H9 (cell line): ENCODE data around the gene PLA2G2E. TPM values are rescaled to one million over a fixed set of nuclear protein-coding genes. Genes with fewer than 3 reads are reported as not detected.

Experiments used
- DNase-seq: peaks from one replicate; pipeline ENCODE4 v3.0.0-alpha.2; 2017
- H2AFZ ChIP-seq: one replicate; pipeline ENCODE4 v1.6.1; 2013; ENCODE audit warnings: mild to moderate bottlenecking, low read length, control low read depth, moderate library complexity
- H2AK5ac ChIP-seq: 2 replicates; pipeline ENCODE4 v1.6.1; 2013; ENCODE audit warnings: low read length, control low read depth, mixed read lengths; ENCODE audit not compliant: insufficient read length
- H2BK120ac ChIP-seq: one replicate; pipeline ENCODE4 v1.6.1; 2013; ENCODE audit warnings: low read depth, mild to moderate bottlenecking, low read length, control low read depth, inconsistent platforms; ENCODE audit not compliant: poor library complexity, severe bottlenecking
- H2BK12ac ChIP-seq: 2 replicates; pipeline ENCODE4 v1.6.1; 2013; ENCODE audit warnings: low read length, control low read depth, mixed read lengths, low read depth; ENCODE audit not compliant: insufficient read length
- H2BK15ac ChIP-seq: 2 replicates; pipeline ENCODE4 v1.6.1; 2013; ENCODE audit warnings: low read depth, low read length, control low read depth
- H2BK20ac ChIP-seq: one replicate; pipeline ENCODE4 v1.6.1; 2013; ENCODE audit warnings: low read depth, mild to moderate bottlenecking, low read length, control low read depth, inconsistent platforms; ENCODE audit not compliant: poor library complexity, severe bottlenecking
- H2BK5ac ChIP-seq: 2 replicates; pipeline ENCODE4 v1.6.1; 2013; ENCODE audit warnings: low read length, control low read depth, mixed read lengths; ENCODE audit not compliant: insufficient read length
- H3K14ac ChIP-seq: 2 replicates; pipeline ENCODE4 v1.6.1; 2013; ENCODE audit warnings: low read length, control low read depth; ENCODE audit not compliant: insufficient read depth
- H3K18ac ChIP-seq: 2 replicates; pipeline ENCODE4 v1.6.1; 2013; ENCODE audit warnings: low read depth, mild to moderate bottlenecking, mixed read lengths, low read length, control low read depth; ENCODE audit not compliant: insufficient read length
- H3K23ac ChIP-seq: 2 replicates; pipeline ENCODE4 v1.6.1; 2013; ENCODE audit warnings: low read length, control low read depth, mixed read lengths, low read depth; ENCODE audit not compliant: insufficient read length
- H3K23me2 ChIP-seq: 2 replicates; pipeline ENCODE4 v1.6.1; 2013; ENCODE audit warnings: low read depth, mild to moderate bottlenecking, mixed read lengths, low read length, control low read depth; ENCODE audit not compliant: insufficient read length, poor library complexity, severe bottlenecking
- H3K27ac ChIP-seq: 2 replicates; pipeline ENCODE4 v1.5.1; 2013; ENCODE audit warnings: low read length, control low read depth, mixed read lengths, low read depth; ENCODE audit not compliant: insufficient read length
- H3K27me3 ChIP-seq: 2 replicates; pipeline ENCODE4 v1.6.1; 2013; ENCODE audit warnings: low read length, control low read depth, inconsistent platforms; ENCODE audit not compliant: insufficient read depth
- H3K4ac ChIP-seq: 2 replicates; pipeline ENCODE4 v1.6.1; 2013; ENCODE audit warnings: low read depth, mild to moderate bottlenecking, control low read depth, inconsistent platforms, low read length, moderate library complexity
- H3K4me1 ChIP-seq: 2 replicates; pipeline ENCODE4 v1.6.1; 2013; ENCODE audit warnings: low read length, control low read depth, inconsistent platforms; ENCODE audit not compliant: insufficient read depth
- H3K4me2 ChIP-seq: 2 replicates; pipeline ENCODE4 v1.6.1; 2013; ENCODE audit warnings: low read length, control low read depth, mixed read lengths; ENCODE audit not compliant: insufficient read length, insufficient read depth
- H3K56ac ChIP-seq: 2 replicates; pipeline ENCODE4 v1.6.1; 2013; ENCODE audit warnings: low read depth, mild to moderate bottlenecking, mixed read lengths, low read length, control low read depth; ENCODE audit not compliant: insufficient read length
- H3K79me1 ChIP-seq: 2 replicates; pipeline ENCODE4 v1.6.1; 2013; ENCODE audit warnings: low read depth, mild to moderate bottlenecking, moderate library complexity, low read length, control low read depth, inconsistent platforms; ENCODE audit not compliant: insufficient read depth, poor library complexity, severe bottlenecking
- H3K79me2 ChIP-seq: 2 replicates; pipeline ENCODE4 v1.6.1; 2013; ENCODE audit warnings: low read length, control low read depth, inconsistent platforms; ENCODE audit not compliant: insufficient read depth
- H3K9ac ChIP-seq: 2 replicates; pipeline ENCODE4 v1.6.1; 2013; ENCODE audit warnings: low read length, control low read depth, mixed read lengths; ENCODE audit not compliant: insufficient read length; ENCODE audit errors: extremely low read depth
- H3K9me3 ChIP-seq: one replicate; pipeline ENCODE4 v1.6.1; 2013; ENCODE audit warnings: low read depth, low read length, inconsistent platforms; ENCODE audit not compliant: control insufficient read depth
- H3T11ph ChIP-seq: one replicate; pipeline ENCODE4 v1.6.1; 2013; ENCODE audit warnings: mild to moderate bottlenecking, low read length, control low read depth, inconsistent platforms
- H4K20me1 ChIP-seq: one replicate; pipeline ENCODE4 v1.6.1; 2013; ENCODE audit not compliant: control insufficient read depth, insufficient read length, insufficient read depth
- H4K5ac ChIP-seq: 2 replicates; pipeline ENCODE4 v1.6.1; 2013; ENCODE audit warnings: low read depth, mild to moderate bottlenecking, mixed read lengths, low read length, control low read depth; ENCODE audit not compliant: insufficient read length
- H4K8ac ChIP-seq: replicated peaks from 2 replicates; pipeline ENCODE4 v1.6.1; 2013; ENCODE audit warnings: low read length, control low read depth, mixed read lengths, low read depth; ENCODE audit not compliant: insufficient read length
- H4K91ac ChIP-seq: 2 replicates; pipeline ENCODE4 v1.6.1; 2013; ENCODE audit warnings: low read depth, mild to moderate bottlenecking, moderate library complexity, mixed read lengths, low read length, control low read depth; ENCODE audit not compliant: insufficient read length
- H3K27ac Mint-ChIP-seq, 3 experiments: 2 replicates in 2 of 3; 3 replicates in 1 of 3; pipeline ENCODE4 v1.8.0; 2020 to 2021; ENCODE audit warnings: mixed read lengths in 3 of 3, mild to moderate bottlenecking in 1 of 3, moderate library complexity in 1 of 3
- H3K27me3 Mint-ChIP-seq: 2 replicates; pipeline ENCODE4 v1.8.0; 2021; ENCODE audit warnings: low read depth, mild to moderate bottlenecking, moderate library complexity, mixed read lengths
- H3K36me3 Mint-ChIP-seq, 3 experiments: 2 replicates in 2 of 3; 3 replicates in 1 of 3; pipeline ENCODE4 v1.8.0; 2020 to 2021; ENCODE audit warnings: low read depth in 3 of 3, mixed read lengths in 3 of 3; ENCODE audit not compliant: insufficient read depth in 1 of 3
- H3K4me1 Mint-ChIP-seq, 2 experiments: 2 replicates each; pipeline ENCODE4 v1.8.0; 2020; ENCODE audit warnings: mixed read lengths in 2 of 2
- H3K4me3 Mint-ChIP-seq, 2 experiments: 2 replicates in 1 of 2; 3 replicates in 1 of 2; pipeline ENCODE4 v1.8.0; 2020 to 2021; ENCODE audit warnings: mild to moderate bottlenecking in 2 of 2, mixed read lengths in 2 of 2, moderate library complexity in 1 of 2
- H3K9me3 Mint-ChIP-seq, 2 experiments: 2 replicates in 1 of 2; 3 replicates in 1 of 2; pipeline ENCODE4 v1.8.0; 2020; ENCODE audit warnings: mild to moderate bottlenecking in 2 of 2, mixed read lengths in 2 of 2, moderate library complexity in 1 of 2
- WGBS: extraction: QIAGEN DNeasy Blood & Tissue Kit; methylation state at CpG from one replicate; pipeline ENCODE4 v1.1.7; 2013; ENCODE audit warnings: missing lambda C conversion rate, low lambda C conversion rate, mixed read lengths; ENCODE audit not compliant: insufficient read length; ENCODE audit errors: extremely low coverage; 5-methylcytosine and 5-hydroxymethylcytosine counted together
- total RNA-seq: library from RNA; stranded (reverse); gene quantifications from 2 replicates; pipeline ENCODE4 v1.2.1, GENCODE V29; 2021
- TF ChIP-seq, protein P1 (sequence below): fragments of 200-600 bp; sonication (generic); conservative IDR thresholded peaks from 3 replicates; pipeline ENCODE4 v1.8.0; 2021; ENCODE audit warnings: antibody characterized with exemption, mild to moderate bottlenecking

The PLA2G2E gene
- total RNA-seq, 1 experiment from 2014 or later = not detected

DNA sequence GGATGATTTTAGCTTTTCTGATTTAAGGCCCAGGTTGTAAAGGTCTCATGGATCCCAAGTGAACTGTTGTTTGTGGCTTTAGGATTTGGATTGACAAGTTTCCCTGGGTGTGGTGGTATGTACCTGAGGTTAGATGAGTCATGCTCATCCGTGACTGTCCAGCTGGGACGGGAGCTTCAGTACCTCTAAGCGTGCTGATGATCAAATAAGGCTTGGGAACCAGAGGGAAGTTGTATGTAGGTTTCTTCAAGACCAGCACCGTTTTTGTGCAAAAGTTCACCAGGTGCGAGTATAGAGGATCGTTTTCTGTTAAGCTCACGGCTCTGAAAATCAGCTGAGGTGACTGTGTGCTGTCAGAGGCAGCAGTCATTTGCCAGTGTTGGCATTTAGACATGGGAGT, 19.8 kb downstream of the PLA2G2E start:
- Mint-ChIP-seq H3K36me3 (peaks cover 46 to 87% (median 79%) of the 10 kb centered on the region in 3 experiments; a peak in 6 of 7 replicates), H3K27me3 (no peaks in the 10 kb centered on the region), H3K4me3 (no peak overlapping the region), H3K9me3 (no peaks in the 10 kb centered on the region), H3K27ac (peak overlapping the region in 1 of 3 experiments; percentile 25; a peak in 1 of 7 replicates), H3K4me1 (no peaks in the 10 kb centered on the region)
- Histone ChIP-seq H3K79me1 (no peaks in the 10 kb centered on the region), H3K56ac (no peak overlapping the region), H4K20me1 (no peaks in the 10 kb centered on the region), H4K5ac (no peak overlapping the region), H3K4ac (no peak overlapping the region), H3K23me2 (no peaks in the 10 kb centered on the region), H2BK20ac (no peak overlapping the region), H3K4me2 (no peak overlapping the region), H3K18ac (no peak overlapping the region), H3K4me1 (no peaks in the 10 kb centered on the region), H4K8ac (no peak overlapping the region), H3K9ac (no peak overlapping the region), H3K23ac (no peak overlapping the region), H3K27ac (no peak overlapping the region), H2BK5ac (no peak overlapping the region), H2BK120ac (no peak overlapping the region), H2AFZ (no peak overlapping the region), H3K79me2 (no peaks in the 10 kb centered on the region), H2AK5ac (no peak overlapping the region), H2BK15ac (no peak overlapping the region), H3K9me3 (no peaks in the 10 kb centered on the region), H3K27me3 (no peaks in the 10 kb centered on the region), H4K91ac (no peak overlapping the region), H2BK12ac (no peak overlapping the region), H3T11ph (no peak overlapping the region), H3K14ac (no peak overlapping the region)
- no peak for DNase-seq
- no CpG with 5 or more reads among the region's 7 CpGs for WGBS
- TF ChIP-seq, protein P1, sequence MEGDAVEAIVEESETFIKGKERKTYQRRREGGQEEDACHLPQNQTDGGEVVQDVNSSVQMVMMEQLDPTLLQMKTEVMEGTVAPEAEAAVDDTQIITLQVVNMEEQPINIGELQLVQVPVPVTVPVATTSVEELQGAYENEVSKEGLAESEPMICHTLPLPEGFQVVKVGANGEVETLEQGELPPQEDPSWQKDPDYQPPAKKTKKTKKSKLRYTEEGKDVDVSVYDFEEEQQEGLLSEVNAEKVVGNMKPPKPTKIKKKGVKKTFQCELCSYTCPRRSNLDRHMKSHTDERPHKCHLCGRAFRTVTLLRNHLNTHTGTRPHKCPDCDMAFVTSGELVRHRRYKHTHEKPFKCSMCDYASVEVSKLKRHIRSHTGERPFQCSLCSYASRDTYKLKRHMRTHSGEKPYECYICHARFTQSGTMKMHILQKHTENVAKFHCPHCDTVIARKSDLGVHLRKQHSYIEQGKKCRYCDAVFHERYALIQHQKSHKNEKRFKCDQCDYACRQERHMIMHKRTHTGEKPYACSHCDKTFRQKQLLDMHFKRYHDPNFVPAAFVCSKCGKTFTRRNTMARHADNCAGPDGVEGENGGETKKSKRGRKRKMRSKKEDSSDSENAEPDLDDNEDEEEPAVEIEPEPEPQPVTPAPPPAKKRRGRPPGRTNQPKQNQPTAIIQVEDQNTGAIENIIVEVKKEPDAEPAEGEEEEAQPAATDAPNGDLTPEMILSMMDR = no peak
